ENCODE data around the gene MINDY3. TPM values are rescaled to one million over a fixed set of nuclear protein-coding genes. Genes with fewer than 3 reads are reported as not detected.
A peak's percentile ranks its signal among the peaks of the same experiment; 100 is the strongest.

MINDY3 gene
- total RNA-seq (2021): 11.3 to 14.6 TPM (median 13.2 TPM) in 3 replicates
- percentile 74 among the genes with signal in this experiment for Bru-seq, nascent RNA
- long read RNA-seq, experiment 1, transcript MINDY3-201 (15 exons, 2,381 nt): major isoform, 21 of 33 reads
- long read RNA-seq, experiment 1, partial matches to known transcripts: 3 of 33 reads
- long read RNA-seq, experiment 1, other reads (novel, unspliced or antisense): 9 of 33 reads
- long read RNA-seq, experiment 2, transcript MINDY3-201 (15 exons, 2,381 nt): major isoform, 12 of 23 reads
- long read RNA-seq, experiment 2, partial matches to known transcripts: 8 of 23 reads
- long read RNA-seq, experiment 2, other reads (novel, unspliced or antisense): 2 of 23 reads
- long read RNA-seq, experiment 3, transcript MINDY3-201 (15 exons, 2,381 nt): major isoform, 18 of 27 reads
- long read RNA-seq, experiment 3, partial matches to known transcripts: 2 of 27 reads
- long read RNA-seq, experiment 3, other reads (novel, unspliced or antisense): 7 of 27 reads

DNA sequence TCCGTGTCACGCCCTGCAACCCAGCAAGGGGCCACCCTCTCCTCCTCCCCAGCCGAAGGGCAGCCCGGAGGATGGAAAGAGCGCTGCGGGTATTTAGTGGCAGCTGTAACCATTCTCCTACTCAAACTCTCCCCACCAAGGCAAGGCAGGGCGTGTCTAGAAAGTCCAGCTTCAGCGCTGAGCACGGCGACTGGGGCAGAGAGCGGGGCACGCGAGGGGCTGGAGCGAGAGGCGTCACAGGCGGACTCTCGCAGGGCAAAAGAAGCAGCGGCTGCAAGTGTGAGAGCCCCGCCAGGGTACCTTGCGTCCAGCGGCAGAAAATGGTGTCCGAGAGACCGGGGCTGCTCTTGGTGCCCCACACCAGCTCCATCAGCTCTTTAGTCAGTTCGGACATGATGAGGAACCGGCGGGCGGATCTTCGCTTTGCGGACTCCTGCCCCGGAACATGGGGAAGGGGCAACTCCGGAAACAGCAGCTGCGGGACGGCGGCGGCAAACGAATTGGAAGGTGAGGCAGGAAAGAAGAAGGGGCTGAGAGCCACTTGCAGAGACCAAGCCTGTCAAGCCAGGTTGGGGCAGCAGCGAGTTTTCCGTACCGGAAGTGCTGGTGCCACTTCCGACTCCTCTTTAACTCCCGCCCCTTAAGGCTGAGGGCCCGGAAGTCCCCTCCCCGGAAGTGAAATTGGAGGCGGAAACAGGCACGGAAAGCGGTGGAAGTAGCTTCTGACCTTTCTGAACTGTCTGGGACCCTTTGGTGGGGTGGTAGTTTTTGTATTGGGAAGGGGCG lies at the start of gene MINDY3:
Gene MINDY3, minus strand, starts transcription at position 602 of the 786 bp plus-strand sequence. Its CDS starts 208 bp downstream, at position 394.
- POLR2A ChIA-PET: no interaction called here
- H3K27me3 Mint-ChIP-seq (ENCODE audit: low read depth): peaks cover 49% of the 10 kb centered on the region
- ATAC-seq: peak; percentile 94
- TF ChIP-seq OVOL2 (CRISPR knock-in tag; IDR thresholded peaks at IDR 0.05; ENCODE audit: borderline replicate concordance) (no peak), GABPB1 (CRISPR knock-in tag; IDR thresholded peaks at IDR 0.05) (peak; percentile 58; the same call in 1 of the 2 replicates), MXD4 (CRISPR knock-in tag; IDR thresholded peaks at IDR 0.05; ENCODE audit: borderline replicate concordance) (no peak), CREM (CRISPR knock-in tag; IDR thresholded peaks at IDR 0.05) (no peak), ETV6 (CRISPR knock-in tag; IDR thresholded peaks at IDR 0.05) (peak; percentile 91), CBFB (CRISPR knock-in tag; IDR thresholded peaks at IDR 0.05; ENCODE audit: low read depth) (no peak), KAT7 (CRISPR knock-in tag; IDR thresholded peaks at IDR 0.05; ENCODE audit: borderline replicate concordance) (no peak), SP1 (CRISPR knock-in tag; conservative IDR thresholded peaks at IDR 0.05) (peak; percentile 25; the same call in 1 of the 2 replicates), ZNF121 (CRISPR knock-in tag; IDR thresholded peaks at IDR 0.05) (no peak), ZNF232 (CRISPR knock-in tag; IDR thresholded peaks at IDR 0.05) (no peak), ZNF671 (CRISPR knock-in tag; IDR thresholded peaks at IDR 0.05) (no peak), IRF2 (CRISPR knock-in tag; IDR thresholded peaks at IDR 0.05; ENCODE audit: borderline replicate concordance, low read depth) (no peak), EMX1 (CRISPR knock-in tag; IDR thresholded peaks at IDR 0.05) (no peak), ZNF263 (CRISPR knock-in tag; IDR thresholded peaks at IDR 0.05; ENCODE audit: low read depth) (no peak), NFATC4 (CRISPR knock-in tag; IDR thresholded peaks at IDR 0.05) (no peak), SMAD4 (CRISPR knock-in tag; IDR thresholded peaks at IDR 0.05) (no peak), SOX15 (CRISPR knock-in tag; IDR thresholded peaks at IDR 0.05) (no peak)
- TF ChIP-seq, protein P1, sequence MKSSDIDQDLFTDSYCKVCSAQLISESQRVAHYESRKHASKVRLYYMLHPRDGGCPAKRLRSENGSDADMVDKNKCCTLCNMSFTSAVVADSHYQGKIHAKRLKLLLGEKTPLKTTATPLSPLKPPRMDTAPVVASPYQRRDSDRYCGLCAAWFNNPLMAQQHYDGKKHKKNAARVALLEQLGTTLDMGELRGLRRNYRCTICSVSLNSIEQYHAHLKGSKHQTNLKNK (CRISPR knock-in tag; IDR thresholded peaks at IDR 0.05): no peak
- TF ChIP-seq, protein P2, sequence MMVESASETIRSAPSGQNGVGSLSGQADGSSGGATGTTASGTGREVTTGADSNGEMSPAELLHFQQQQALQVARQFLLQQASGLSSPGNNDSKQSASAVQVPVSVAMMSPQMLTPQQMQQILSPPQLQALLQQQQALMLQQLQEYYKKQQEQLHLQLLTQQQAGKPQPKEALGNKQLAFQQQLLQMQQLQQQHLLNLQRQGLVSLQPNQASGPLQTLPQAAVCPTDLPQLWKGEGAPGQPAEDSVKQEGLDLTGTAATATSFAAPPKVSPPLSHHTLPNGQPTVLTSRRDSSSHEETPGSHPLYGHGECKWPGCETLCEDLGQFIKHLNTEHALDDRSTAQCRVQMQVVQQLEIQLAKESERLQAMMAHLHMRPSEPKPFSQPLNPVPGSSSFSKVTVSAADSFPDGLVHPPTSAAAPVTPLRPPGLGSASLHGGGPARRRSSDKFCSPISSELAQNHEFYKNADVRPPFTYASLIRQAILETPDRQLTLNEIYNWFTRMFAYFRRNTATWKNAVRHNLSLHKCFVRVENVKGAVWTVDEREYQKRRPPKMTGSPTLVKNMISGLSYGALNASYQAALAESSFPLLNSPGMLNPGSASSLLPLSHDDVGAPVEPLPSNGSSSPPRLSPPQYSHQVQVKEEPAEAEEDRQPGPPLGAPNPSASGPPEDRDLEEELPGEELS (CRISPR knock-in tag; IDR thresholded peaks at IDR 0.05): no peak
- TF ChIP-seq, protein P3, sequence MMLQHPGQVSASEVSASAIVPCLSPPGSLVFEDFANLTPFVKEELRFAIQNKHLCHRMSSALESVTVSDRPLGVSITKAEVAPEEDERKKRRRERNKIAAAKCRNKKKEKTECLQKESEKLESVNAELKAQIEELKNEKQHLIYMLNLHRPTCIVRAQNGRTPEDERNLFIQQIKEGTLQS (CRISPR knock-in tag; conservative IDR thresholded peaks at IDR 0.05): no peak
- TF ChIP-seq, protein P4, sequence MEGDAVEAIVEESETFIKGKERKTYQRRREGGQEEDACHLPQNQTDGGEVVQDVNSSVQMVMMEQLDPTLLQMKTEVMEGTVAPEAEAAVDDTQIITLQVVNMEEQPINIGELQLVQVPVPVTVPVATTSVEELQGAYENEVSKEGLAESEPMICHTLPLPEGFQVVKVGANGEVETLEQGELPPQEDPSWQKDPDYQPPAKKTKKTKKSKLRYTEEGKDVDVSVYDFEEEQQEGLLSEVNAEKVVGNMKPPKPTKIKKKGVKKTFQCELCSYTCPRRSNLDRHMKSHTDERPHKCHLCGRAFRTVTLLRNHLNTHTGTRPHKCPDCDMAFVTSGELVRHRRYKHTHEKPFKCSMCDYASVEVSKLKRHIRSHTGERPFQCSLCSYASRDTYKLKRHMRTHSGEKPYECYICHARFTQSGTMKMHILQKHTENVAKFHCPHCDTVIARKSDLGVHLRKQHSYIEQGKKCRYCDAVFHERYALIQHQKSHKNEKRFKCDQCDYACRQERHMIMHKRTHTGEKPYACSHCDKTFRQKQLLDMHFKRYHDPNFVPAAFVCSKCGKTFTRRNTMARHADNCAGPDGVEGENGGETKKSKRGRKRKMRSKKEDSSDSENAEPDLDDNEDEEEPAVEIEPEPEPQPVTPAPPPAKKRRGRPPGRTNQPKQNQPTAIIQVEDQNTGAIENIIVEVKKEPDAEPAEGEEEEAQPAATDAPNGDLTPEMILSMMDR (IDR thresholded peaks at IDR 0.05): no peak
- TF ChIP-seq, protein P5, sequence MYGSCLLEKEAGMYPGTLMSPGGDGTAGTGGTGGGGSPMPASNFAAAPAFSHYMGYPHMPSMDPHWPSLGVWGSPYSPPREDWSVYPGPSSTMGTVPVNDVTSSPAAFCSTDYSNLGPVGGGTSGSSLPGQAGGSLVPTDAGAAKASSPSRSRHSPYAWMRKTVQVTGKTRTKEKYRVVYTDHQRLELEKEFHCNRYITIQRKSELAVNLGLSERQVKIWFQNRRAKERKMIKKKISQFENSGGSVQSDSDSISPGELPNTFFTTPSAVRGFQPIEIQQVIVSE (CRISPR knock-in tag; IDR thresholded peaks at IDR 0.05; ENCODE audit: borderline replicate concordance): no peak
- TF ChIP-seq, protein P6, sequence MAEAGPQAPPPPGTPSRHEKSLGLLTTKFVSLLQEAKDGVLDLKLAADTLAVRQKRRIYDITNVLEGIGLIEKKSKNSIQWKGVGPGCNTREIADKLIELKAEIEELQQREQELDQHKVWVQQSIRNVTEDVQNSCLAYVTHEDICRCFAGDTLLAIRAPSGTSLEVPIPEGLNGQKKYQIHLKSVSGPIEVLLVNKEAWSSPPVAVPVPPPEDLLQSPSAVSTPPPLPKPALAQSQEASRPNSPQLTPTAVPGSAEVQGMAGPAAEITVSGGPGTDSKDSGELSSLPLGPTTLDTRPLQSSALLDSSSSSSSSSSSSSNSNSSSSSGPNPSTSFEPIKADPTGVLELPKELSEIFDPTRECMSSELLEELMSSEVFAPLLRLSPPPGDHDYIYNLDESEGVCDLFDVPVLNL (CRISPR knock-in tag; IDR thresholded peaks at IDR 0.05; ENCODE audit: borderline replicate concordance, low read depth): no peak
- TF ChIP-seq, protein P7, sequence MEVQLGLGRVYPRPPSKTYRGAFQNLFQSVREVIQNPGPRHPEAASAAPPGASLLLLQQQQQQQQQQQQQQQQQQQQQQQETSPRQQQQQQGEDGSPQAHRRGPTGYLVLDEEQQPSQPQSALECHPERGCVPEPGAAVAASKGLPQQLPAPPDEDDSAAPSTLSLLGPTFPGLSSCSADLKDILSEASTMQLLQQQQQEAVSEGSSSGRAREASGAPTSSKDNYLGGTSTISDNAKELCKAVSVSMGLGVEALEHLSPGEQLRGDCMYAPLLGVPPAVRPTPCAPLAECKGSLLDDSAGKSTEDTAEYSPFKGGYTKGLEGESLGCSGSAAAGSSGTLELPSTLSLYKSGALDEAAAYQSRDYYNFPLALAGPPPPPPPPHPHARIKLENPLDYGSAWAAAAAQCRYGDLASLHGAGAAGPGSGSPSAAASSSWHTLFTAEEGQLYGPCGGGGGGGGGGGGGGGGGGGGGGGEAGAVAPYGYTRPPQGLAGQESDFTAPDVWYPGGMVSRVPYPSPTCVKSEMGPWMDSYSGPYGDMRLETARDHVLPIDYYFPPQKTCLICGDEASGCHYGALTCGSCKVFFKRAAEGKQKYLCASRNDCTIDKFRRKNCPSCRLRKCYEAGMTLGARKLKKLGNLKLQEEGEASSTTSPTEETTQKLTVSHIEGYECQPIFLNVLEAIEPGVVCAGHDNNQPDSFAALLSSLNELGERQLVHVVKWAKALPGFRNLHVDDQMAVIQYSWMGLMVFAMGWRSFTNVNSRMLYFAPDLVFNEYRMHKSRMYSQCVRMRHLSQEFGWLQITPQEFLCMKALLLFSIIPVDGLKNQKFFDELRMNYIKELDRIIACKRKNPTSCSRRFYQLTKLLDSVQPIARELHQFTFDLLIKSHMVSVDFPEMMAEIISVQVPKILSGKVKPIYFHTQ (CRISPR knock-in tag; IDR thresholded peaks at IDR 0.05): no peak
- TF ChIP-seq, protein P8, sequence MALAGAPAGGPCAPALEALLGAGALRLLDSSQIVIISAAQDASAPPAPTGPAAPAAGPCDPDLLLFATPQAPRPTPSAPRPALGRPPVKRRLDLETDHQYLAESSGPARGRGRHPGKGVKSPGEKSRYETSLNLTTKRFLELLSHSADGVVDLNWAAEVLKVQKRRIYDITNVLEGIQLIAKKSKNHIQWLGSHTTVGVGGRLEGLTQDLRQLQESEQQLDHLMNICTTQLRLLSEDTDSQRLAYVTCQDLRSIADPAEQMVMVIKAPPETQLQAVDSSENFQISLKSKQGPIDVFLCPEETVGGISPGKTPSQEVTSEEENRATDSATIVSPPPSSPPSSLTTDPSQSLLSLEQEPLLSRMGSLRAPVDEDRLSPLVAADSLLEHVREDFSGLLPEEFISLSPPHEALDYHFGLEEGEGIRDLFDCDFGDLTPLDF (CRISPR knock-in tag; IDR thresholded peaks at IDR 0.05): no peak

More for the DNA sequence above, at the start of gene MINDY3:
- CTCF ChIA-PET: no interaction called here
- DNase-seq (ENCODE audit: low spot score): peak; percentile 60
- peak within 1 kb of the TSS; percentile 96 for H3K4me3 Mint-ChIP-seq
- H3K9me3 Mint-ChIP-seq: peaks cover 16% of the 10 kb centered on the region
- peak within 1 kb of the TSS; percentile 60 for H3K27ac Mint-ChIP-seq
- H3K4me1 Mint-ChIP-seq: peaks cover 8% of the 10 kb centered on the region
- H3K36me3 Mint-ChIP-seq: no peaks in the 10 kb centered on the region

Data from WTC11 (cell line).